IPS-18c (cell line): ENCODE data around the gene SMIM1.

Experiments used
- H3K4me3 ChIP-seq: 2 replicates; pipeline ENCODE4 v1.7.0; 2013; ENCODE audit warnings: low read depth, mild to moderate bottlenecking, low read length, moderate library complexity; ENCODE audit not compliant: insufficient read depth
- H3K9me3 ChIP-seq: one replicate; pipeline ENCODE4 v1.6.1; 2013; ENCODE audit warnings: mild to moderate bottlenecking, low read length, moderate library complexity; ENCODE audit not compliant: control insufficient read depth, insufficient read depth

SMIM1 gene

DNA sequence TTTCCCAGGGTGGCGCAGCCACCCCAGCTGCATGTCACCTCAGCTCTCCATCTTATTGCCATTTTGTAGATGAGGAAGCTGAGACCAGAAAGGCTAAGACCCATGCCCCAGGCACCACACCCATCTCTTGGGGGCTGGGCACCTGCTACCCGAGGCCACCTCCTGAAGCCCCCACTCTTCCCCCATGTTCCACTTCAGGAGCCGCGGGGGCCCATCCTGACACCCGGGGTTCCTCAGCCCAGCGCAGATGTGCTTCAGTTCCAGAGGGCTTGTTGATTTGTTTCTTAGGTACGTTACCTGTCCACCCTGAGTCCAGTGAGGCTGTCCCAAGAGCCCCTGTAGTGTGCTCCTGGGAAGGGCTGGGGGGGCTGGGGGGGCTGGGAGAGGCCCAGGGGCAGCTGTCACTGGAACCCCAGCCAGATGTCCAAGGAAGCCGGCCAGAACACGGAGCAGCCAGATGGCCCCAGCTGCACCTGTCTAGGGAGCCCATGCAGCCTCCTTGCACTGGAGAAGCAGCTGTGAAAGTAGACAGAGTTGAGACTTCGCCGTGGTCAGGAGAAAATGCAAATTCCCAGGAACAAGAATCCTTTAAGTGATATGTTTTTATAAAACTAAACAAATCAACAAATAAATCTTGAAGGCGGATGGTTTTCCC, 37.4 kb upstream of the SMIM1 start:
- no peak overlapping the region for H3K4me3 ChIP-seq
- peaks cover under 1% of the 10 kb centered on the region for H3K9me3 ChIP-seq

GRCh38 chr1:3735688-3736087, 36.9 kb upstream of the SMIM1 start:
- Histone ChIP-seq H3K4me3 (no peak overlapping the region), H3K9me3 (no peaks in the 10 kb centered on the region)

- Histone ChIP-seq H3K4me3 (no peak overlapping the region), H3K9me3 (no peaks in the 10 kb centered on the region)
These were observed 36.4 kb upstream of the SMIM1 start for GRCh38 chr1:3736131-3736561.

- Histone ChIP-seq H3K9me3 (no peaks in the 10 kb centered on the region), H3K4me3 (no peak overlapping the region)
These were observed 35.8 kb upstream of the SMIM1 start for GRCh38 chr1:3736708-3737107.

DNA sequence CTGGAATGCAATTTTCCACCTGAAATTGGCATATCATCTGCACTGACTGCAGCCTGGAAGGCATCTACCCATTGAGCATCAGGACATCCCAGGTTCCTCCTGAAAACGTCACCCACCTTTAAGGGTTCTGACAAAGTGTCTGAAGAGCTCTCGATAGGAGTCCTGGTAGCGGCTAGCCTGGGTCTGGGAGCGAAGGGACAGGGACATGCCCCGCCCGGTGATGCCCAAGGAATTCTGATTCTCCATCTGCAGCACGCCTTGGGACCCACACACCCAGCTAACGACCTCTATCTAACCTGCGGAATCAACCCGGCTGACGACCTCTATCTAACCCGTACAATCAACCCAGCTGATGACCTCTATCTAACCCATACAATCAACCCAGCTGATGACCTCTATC, 33.6 kb upstream of the SMIM1 start:
- Histone ChIP-seq H3K9me3 (no peaks in the 10 kb centered on the region), H3K4me3 (no peak overlapping the region)

GRCh38 chr1:3740042-3740441, 32.5 kb upstream of the SMIM1 start:
- no peak overlapping the region for H3K4me3 ChIP-seq

DNA sequence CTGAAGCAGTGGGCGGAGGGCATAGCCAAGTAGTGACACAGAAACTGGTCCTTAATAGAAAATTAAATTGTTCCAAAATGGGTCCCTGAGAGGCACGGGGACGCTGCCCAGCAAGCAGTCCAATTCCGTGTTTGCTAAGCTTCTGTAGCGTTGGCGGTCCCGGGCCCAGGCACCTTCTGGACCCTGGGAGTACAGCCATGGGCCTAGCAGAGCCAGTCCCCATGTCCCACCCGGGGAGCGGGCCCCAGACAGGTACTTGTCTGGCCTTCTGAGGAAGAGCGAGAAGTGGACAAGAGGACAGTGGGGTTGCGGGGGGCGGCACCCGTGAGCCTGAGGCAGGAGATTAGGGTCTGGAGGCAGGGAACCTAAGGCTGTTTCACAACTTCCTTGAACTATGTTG, 31.8 kb upstream of the SMIM1 start:
- Histone ChIP-seq H3K9me3 (no peaks in the 10 kb centered on the region), H3K4me3 (no peak overlapping the region)

More at GRCh38 chr1:3740042-3740441, 32.5 kb upstream of the SMIM1 start:
- H3K9me3 ChIP-seq, result no peaks in the 10 kb centered on the region

GRCh38 chr1:3741566-3742438, 30.7 kb upstream of the SMIM1 start:
- Histone ChIP-seq H3K9me3 (no peaks in the 10 kb centered on the region), H3K4me3 (no peak overlapping the region)

DNA sequence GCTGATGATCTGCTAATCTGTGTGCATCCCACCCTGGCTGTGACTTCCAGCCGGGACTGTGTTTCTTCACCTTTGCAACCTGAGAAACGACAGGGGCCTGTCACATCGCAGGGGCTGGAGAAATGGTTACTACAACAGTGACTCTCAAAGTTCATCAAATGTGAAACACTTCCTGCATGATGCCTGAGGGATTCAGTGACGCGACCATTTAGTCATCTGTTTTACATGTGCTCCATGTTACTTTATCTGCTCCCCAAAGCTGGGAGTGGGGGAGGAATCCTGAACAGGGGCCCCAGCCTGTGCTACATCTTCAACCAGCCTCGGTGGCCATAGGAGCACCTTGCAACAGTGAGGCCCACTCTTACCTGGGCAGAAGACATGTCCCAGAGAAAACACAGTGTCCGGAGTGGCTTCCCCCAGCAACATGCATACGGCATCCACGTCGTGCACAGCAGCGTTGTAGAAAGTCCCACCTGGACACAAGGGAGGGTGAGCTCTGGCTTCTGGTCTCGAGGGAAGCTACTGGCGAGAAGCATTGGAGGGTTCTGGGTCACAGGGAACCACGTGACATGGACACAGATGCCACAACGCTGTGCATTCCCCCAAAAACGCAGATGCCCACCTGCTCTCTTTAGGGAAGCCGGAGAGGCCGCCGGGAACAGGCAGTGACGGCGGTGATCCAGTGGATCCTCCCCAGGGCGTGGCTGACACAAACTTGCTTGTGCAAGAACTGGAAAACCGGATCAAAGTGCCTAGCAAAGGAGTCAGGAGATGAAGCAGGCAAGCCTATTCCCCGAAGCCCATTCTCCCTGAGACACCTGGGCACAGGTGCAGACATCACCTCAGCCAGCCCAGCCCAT, 29.9 kb upstream of the SMIM1 start:
- Histone ChIP-seq H3K9me3 (no peaks in the 10 kb centered on the region), H3K4me3 (no peak overlapping the region)

GRCh38 chr1:3743421-3743820, 29.1 kb upstream of the SMIM1 start:
- Histone ChIP-seq H3K9me3 (no peaks in the 10 kb centered on the region), H3K4me3 (no peak overlapping the region)

DNA sequence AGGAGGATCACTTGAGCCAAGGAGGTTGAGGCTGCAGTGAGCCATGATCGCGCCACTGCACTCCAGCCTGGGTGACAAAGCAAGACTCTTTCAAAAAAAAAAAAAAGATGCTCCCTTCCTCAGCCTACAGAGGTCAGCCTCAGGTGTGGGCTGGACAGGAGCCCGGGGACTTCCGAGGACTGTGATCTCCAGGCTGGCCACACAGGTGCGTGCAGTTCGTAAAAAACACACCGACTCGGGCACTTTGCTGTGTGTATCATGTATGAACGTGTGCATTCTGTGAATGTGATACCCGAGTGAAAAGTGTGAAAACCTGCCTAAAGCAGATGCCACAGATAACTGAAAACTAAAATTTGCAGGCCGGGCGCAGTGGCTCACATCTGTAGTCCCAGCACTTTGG, 28.7 kb upstream of the SMIM1 start:
- Histone ChIP-seq H3K4me3 (no peak overlapping the region), H3K9me3 (no peaks in the 10 kb centered on the region)

GRCh38 chr1:3744646-3745045, 27.9 kb upstream of the SMIM1 start:
- Histone ChIP-seq H3K9me3 (no peaks in the 10 kb centered on the region), H3K4me3 (peak overlapping the region; percentile 6; the same call in 1 of the 2 replicates)

DNA sequence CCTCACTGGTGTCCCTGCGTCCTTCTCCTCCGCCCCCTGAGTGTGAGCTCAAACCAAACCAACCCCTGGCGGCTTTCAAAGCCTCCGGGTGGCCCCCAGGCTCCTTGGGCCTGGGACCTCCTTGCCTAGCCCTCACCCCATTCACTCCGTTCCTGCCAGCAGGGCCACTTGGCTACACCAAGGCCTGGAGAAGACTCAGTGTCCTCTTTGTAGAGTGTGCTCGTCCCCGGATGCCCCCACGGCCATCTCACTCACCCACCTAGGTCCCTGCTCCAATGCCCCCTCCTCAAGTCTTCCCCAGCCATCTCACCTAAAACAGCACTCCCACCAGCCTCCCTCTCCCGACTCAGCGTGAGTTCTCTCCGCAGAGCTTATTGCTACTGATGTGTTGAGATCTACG, 27.5 kb upstream of the SMIM1 start:
- H3K4me3 ChIP-seq, result peak overlapping the region; percentile 6; the same call in 1 of the 2 replicates
- H3K9me3 ChIP-seq, result no peaks in the 10 kb centered on the region

DNA sequence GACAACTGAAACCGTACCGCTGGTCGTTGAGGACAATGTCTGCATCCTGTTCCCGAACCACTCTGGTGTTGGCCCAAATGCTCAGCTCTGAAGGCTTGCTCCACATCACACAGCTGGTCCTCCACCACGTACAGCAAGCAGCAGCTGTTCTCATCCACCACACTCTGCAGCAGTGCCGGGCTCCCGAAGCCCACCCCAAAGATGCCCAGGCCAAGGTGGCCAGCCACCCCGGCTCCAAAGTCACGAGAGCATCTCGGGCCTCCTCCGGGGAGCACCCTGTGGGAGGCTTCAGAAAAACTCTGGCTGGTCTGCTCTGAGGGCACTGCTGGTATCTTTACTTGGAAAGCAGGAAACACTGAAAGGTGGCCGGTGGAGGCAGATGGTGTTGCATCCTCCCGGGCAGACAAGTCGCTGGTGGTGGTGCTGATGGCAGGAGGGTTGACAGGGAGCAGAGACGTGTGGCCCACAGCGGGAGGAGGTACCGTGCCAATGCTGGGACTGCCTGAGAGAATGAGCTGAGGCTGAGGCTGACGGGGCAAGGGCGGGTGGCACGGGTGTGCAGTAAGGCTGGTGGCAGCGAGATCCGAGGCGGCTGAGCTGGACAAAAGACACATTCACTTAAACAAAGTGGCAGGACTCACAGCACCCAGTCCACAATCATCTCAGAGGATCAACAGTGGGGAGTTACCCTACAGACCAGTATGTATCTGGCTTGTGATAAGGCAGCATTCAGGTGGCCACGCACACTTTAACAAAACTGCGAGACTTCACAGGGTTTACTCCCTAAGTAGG, 26.8 kb upstream of the SMIM1 start:
- Histone ChIP-seq H3K4me3 (peak overlapping the region; percentile 81; the same call in 1 of the 2 replicates), H3K9me3 (no peaks in the 10 kb centered on the region)

GRCh38 chr1:3746389-3746829, 26.1 kb upstream of the SMIM1 start:
- H3K4me3 ChIP-seq, result peak overlapping the region; percentile 81
- H3K9me3 ChIP-seq, result no peaks in the 10 kb centered on the region

GRCh38 chr1:3746830-3747521, 25.6 kb upstream of the SMIM1 start:
- H3K4me3 ChIP-seq, result peak overlapping the region; percentile 81
- H3K9me3 ChIP-seq, result no peaks in the 10 kb centered on the region
